Ectodermal cell (in vitro differentiated cells): ENCODE data around the gene OR13J1.

ENCODE experiments used
- H3K27ac ChIP-seq: 2 replicates; pipeline ENCODE4 v1.7.0; 2013; ENCODE audit warnings: mild to moderate bottlenecking, low read depth, low read length; ENCODE audit not compliant: insufficient read depth, poor library complexity, severe bottlenecking
- H3K27me3 ChIP-seq: 2 replicates; pipeline ENCODE4 v1.7.0; 2013; ENCODE audit warnings: mild to moderate bottlenecking, low read length; ENCODE audit not compliant: insufficient read depth, control insufficient read depth, poor library complexity, severe bottlenecking
- H3K36me3 ChIP-seq: one replicate; pipeline ENCODE4 v1.7.0; 2013; ENCODE audit warnings: low read length; ENCODE audit not compliant: control insufficient read depth, insufficient read depth
- H3K4me1 ChIP-seq: one replicate; pipeline ENCODE4 v1.7.0; 2013; ENCODE audit warnings: low read length; ENCODE audit not compliant: control insufficient read depth, insufficient read depth
- H3K4me3 ChIP-seq: 2 replicates; pipeline ENCODE4 v1.7.0; 2013; ENCODE audit warnings: low read depth, low read length, control low read depth; ENCODE audit not compliant: insufficient read depth
- H3K9me3 ChIP-seq: 2 replicates; pipeline ENCODE4 v1.7.0; 2013; ENCODE audit warnings: mild to moderate bottlenecking, low read length, moderate library complexity; ENCODE audit not compliant: control insufficient read depth
- WGBS, 2 experiments: methylation state at CpG; one replicate each; pipeline ENCODE4 v1.1.7; 2013; ENCODE audit warnings: missing lambda C conversion rate in 2 of 2; 5-methylcytosine and 5-hydroxymethylcytosine counted together

OR13J1 gene

DNA sequence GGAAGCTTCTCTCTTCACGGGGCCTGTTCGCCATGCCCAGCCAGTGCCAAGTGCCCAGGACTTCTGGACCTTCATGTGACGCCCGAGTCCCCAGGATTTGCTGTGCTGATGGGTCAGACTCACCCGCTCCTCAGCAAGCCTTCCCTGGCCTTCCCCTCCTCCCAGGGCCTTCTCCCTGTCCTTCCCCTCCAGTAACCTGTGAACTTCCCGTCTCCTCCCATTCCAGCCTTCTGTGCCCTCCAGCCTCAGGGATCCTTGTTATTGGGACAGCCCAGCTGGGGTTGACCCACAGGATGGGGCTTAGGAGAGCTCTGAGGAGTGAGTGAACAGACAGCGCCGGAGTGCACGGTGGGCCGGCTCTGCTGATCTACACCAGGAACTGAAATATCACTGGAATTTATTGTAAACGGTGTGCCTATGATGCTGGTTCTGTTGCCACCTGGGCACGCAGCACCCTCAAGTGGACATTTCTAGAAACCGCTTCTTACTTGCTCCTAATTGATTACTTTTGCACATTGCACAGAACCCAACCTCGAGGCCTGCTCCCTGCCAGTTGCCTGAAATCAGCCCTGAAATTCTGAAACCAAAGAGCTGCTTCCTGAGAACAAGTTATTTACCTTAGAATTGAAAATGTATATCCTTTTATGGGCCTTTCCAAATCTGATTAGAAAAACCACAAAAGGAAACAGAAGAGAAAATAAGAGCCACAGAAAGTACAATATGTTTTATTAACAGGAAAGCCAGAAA is 40.6 kb upstream of the OR13J1 start:
- H3K9me3 ChIP-seq = no peaks in the 10 kb centered on the region
- no peak overlapping the region for H3K27ac ChIP-seq
- no peaks in the 10 kb centered on the region for H3K36me3 ChIP-seq
- no peaks in the 10 kb centered on the region for H3K27me3 ChIP-seq
- peaks cover 26% of the 10 kb centered on the region for H3K4me1 ChIP-seq
- no peak overlapping the region for H3K4me3 ChIP-seq
- 88% methylated on average over 14 of the region's 14 CpGs for WGBS, 2 experiments

DNA sequence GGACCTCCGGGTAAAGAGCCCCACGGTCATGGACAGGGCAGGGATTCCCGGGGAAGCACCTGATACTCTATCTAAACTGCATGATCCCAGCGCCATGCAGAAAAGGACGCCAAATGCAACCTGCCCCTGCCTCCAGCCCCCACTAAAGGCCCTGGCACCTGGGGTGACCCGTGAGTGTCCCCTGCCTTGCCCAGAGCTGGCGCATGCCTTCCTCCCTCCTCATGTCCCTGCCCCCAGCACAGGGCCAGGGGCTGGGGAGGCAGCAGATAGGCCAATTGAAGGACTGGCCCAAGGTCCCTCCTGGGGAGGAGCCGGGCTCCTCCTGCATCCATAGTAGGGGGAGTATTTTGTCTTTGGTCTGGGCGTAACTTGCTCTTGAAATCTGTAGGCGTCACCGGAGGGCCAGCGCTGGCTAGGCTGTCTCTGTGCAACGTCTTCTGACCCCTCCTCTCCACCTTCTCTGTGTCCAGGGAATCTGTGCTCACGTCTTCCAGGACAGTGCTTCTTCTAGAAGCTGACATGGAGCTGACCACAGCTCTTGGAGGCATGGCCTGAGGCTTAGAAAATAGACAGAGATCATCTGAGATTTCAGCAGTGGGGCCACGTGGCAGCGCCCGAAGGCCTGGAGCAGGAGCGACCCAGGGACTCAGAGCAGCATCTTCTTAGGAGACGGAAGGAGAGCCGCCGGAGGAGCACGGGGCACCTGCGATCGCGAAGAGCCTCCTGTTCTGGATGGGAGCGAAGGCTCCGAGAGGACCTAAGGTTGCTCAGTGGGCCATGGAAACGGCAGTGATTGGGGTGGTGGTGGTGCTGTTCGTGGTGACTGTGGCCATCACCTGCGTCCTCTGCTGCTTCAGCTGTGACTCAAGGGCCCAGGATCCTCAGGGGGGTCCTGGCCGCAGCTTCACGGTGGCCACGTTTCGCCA is 39.7 kb upstream of the OR13J1 start:
- H3K36me3 ChIP-seq = no peaks in the 10 kb centered on the region
- H3K27me3 ChIP-seq = no peaks in the 10 kb centered on the region
- H3K4me1 ChIP-seq = peaks cover 34% of the 10 kb centered on the region
- H3K9me3 ChIP-seq = no peaks in the 10 kb centered on the region
- no peak overlapping the region for H3K4me3 ChIP-seq
- WGBS, 2 experiments = 91 to 92% methylated on average over 34 of the region's 34 CpGs
- H3K27ac ChIP-seq = no peak overlapping the region

DNA sequence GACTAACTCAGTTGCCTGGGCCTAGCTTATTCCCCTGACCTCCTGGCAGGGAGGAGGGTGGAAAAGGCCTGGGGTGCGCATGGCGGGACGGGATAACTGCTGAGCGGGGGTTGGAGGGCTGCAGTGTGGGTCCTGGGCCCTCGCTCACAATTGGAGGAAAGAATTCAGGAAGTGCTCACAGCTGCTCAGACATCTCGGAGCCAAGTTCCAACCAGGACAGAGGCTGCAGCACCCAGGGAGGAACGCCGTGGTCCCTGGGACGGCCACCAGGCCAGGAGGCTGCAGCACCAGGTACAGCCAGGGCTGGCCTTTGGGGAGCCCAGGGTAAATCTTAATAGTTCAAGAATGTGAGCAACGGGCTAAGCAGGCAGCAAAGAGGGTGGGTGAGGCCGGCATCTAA is 39.1 kb upstream of the OR13J1 start, which contains the start of gene SPAAR:
TSS of gene SPAAR (plus strand) at position 217 of the 400 bp plus-strand sequence. CDS start 974 bp downstream, outside the sequence.
- 91% methylated on average over 11 of the region's 11 CpGs for WGBS, 2 experiments
- Histone ChIP-seq H3K27me3 (no peaks in the 10 kb centered on the region), H3K27ac (no peak within 1 kb of the TSS), H3K4me3 (no peak within 1 kb of the TSS), H3K36me3 (no peaks in the 10 kb centered on the region), H3K9me3 (no peaks in the 10 kb centered on the region), H3K4me1 (peaks cover 40% of the 10 kb centered on the region)

DNA sequence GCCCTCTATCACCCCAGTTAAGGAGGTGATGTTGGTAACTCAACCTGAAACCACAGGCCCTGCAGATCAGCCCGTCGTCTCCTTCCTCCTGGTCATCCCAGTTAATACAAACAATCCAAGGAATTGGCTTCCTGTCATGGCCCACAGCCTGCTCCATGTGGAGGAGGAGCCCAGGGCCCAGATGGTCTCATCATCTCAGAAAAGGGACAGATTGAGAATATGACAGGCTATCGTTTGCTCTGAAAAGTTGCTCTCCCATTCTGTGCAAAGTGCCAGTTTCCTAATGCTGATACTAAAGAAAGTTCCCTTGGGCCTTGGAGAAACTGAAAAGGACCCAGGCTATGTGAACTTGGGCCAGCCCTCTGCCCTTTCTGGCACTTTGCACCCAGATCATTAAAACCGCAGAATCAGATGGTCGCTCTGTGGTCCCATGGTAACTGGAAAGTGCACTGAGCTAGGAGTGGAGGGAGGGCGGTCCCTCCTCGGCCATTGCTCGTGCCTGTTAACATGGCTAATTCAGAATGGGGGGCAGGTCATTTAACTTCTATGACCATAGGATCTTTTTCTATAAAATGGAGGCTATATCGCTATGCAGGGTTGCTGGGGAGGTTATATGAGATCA is 38.4 kb upstream of the OR13J1 start:
- Histone ChIP-seq H3K27ac (no peak overlapping the region), H3K4me3 (no peak overlapping the region), H3K9me3 (no peaks in the 10 kb centered on the region), H3K4me1 (peaks cover 40% of the 10 kb centered on the region), H3K36me3 (no peaks in the 10 kb centered on the region), H3K27me3 (no peaks in the 10 kb centered on the region)
- 87 to 89% methylated on average over 9 of the region's 9 CpGs for WGBS, 2 experiments

DNA sequence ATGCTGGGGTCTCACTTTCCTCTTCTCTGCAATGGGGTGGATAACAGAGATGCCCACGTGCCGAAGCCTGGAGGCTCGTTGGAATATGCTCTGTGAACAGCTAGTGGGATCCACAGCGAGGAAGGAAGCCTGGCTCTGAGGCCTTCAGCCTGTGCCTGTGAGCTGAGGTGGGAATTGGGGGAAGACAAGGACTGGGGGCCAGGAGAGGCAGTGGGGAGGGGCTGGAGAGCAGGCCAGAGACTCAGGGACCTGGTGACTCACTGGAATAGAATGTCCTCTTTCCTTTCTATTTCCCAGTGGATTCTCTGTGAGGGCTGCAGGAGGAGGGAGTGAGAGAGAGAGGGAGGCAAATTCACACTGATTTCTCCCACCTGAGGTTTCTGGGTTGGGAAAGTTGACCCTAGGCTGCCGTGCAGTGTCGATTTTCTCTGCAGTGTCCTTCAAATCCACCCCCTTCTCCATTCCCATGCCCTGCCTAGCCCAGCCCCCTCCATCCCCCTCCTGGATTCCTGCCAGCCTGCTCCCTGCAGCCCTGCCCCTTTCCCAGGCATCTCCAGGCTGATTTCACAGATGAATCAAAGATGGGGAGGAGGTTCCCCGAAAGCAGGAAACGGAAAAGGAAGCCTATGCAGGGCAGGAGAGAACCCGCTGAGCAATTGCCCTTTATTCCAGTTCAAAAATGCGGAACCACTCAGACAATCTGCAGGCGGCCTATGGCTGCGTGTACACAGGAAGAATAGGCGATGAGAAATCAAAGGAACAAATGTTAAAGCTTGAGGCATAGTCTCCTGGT is 37.7 kb upstream of the OR13J1 start:
- Histone ChIP-seq H3K36me3 (no peaks in the 10 kb centered on the region), H3K4me1 (peaks cover 40% of the 10 kb centered on the region), H3K27ac (peak overlapping the region; percentile 1), H3K27me3 (no peaks in the 10 kb centered on the region), H3K4me3 (no peak overlapping the region), H3K9me3 (no peaks in the 10 kb centered on the region)
- WGBS, 2 experiments = 45 to 54% methylated on average over 13 of the region's 13 CpGs

DNA sequence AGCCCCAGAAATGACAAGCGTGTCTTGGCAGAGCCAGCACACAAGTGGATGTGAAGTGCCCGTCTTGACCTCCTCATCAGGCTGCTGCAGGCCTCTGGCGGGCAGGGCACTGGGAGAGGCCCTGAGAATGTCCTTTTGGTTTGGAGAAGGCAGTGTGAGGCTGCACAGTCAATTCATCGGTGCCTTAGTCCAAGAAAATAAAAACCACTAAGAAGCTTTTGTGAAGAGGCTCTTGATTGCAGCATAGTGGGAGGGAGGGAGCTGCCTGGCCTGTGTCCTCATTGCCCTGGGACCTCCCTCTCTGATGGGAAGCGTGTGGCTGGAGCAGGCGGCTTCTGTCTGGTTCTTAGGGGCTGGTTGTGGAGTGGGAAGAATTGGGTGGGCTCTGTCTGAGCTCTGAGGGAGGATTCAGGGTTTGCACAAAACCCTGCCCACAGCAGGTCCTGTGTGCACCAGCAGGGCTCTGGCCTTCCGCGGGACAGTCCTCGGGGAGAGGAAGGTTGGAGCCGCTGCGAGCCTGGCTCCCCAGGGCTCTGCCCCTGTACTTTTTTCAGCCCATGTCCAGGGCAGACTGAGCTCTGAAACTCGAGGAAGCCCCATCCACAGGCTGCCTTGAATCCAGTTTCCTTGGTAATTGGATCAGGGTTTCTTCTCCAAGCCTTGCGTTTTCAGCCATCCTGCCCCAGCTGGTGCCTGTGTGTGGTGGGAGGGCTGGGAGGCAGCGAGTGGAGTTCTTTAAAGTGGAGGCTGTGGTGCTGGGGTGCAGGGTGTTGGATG is 36.9 kb upstream of the OR13J1 start:
- H3K4me3 ChIP-seq = no peak overlapping the region
- no peaks in the 10 kb centered on the region for H3K9me3 ChIP-seq
- WGBS, 2 experiments = 64 to 66% methylated on average over 14 of the region's 14 CpGs
- no peaks in the 10 kb centered on the region for H3K27me3 ChIP-seq
- H3K36me3 ChIP-seq = no peaks in the 10 kb centered on the region
- peak overlapping the region; percentile 1 for H3K27ac ChIP-seq
- peaks cover 40% of the 10 kb centered on the region for H3K4me1 ChIP-seq

DNA sequence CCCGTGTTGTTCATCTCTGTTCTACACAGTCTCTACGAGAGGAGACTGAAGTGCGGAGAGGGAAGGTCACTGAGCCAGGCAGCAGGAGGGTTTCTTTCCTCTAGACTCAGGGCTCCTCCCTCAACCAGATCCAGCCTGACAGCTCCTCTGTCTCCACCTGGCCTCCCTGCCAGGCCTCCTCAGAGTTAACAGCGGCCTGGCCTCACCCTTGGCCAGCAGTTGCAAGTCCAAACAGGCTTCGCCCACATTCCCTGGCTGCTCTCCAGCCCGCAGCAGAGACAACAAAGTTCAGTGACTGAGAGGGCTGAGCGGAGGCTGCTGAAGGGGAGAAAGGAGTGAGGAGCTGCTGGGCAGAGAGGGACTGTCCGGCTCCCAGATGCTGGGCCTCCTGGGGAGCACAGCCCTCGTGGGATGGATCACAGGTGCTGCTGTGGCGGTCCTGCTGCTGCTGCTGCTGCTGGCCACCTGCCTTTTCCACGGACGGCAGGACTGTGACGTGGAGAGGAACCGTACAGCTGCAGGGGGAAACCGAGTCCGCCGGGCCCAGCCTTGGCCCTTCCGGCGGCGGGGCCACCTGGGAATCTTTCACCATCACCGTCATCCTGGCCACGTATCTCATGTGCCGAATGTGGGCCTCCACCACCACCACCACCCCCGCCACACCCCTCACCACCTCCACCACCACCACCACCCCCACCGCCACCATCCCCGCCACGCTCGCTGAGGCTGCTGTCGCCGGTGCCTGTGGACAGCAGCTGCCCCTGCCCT is 35.9 kb upstream of the OR13J1 start, which contains the start of gene HRCT1:
TSS of gene HRCT1 (plus strand) at position 291 of the 768 bp plus-strand sequence. CDS start at position 377, 86 bp downstream.
- no peak within 1 kb of the TSS for H3K27ac ChIP-seq
- WGBS, 2 experiments = 94 to 95% methylated on average over 28 to 30 of the region's 30 CpGs
- peaks cover 40% of the 10 kb centered on the region for H3K4me1 ChIP-seq
- no peaks in the 10 kb centered on the region for H3K36me3 ChIP-seq
- H3K27me3 ChIP-seq = no peaks in the 10 kb centered on the region
- no peak within 1 kb of the TSS for H3K4me3 ChIP-seq
- no peaks in the 10 kb centered on the region for H3K9me3 ChIP-seq

DNA sequence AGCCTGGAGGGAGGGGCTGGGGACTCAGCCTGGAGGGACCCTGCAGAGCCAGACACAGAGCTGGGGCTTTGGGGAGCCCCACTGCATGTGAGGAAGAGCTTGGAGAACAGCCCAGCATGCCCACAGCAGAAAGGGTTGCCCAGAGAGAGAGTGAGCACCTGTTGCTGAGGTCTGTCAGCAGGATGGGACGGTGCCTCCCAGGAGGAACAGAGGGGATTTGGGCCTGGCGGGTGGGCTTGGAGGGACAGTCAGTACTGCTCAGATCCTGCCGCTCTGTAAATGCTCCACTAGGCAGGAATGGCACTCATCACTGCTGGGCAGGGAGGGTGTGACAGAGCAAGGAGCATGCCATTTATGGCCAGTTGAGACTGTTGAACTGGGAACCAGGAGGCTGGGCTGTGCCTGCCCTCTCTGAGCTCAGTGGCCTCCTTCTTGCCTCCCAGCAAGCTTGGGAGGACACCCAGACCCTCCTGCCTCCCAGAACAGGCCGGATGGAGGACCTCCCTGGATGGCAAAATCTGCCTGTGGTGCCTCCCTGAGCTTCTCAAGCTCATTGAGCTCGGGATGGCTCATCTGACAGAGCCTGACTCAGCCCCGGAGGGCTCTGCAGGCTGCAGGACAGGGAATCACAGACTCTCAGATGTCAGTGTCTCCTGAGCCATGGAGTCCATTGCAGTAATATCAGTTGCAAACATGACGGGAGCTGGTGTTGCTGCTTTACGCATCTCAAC is 35.0 kb upstream of the OR13J1 start:
- Histone ChIP-seq H3K9me3 (no peaks in the 10 kb centered on the region), H3K4me1 (peaks cover 40% of the 10 kb centered on the region), H3K27ac (no peak overlapping the region), H3K27me3 (no peaks in the 10 kb centered on the region), H3K4me3 (no peak overlapping the region), H3K36me3 (no peaks in the 10 kb centered on the region)
- 82 to 87% methylated on average over 8 of the region's 8 CpGs for WGBS, 2 experiments
